Esophagus mucosa (tissue), 1 donor: ENCODE data around the gene NRSN2. TPM values are rescaled to one million over a fixed set of nuclear protein-coding genes. Genes with fewer than 3 reads are reported as not detected.
"Not testable (repeated sequence)": the region's sequence is repeated elsewhere in the genome, so short reads cannot be mapped to it uniquely, and the experiment has no call there.

ENCODE experiments used
- ATAC-seq: fragments of 200-7000 bp; cut with Tn5 transposase; one replicate; pipeline ENCODE4 v1.9.1; 2020
- total RNA-seq: library from RNA; stranded (reverse); gene quantifications from one replicate; pipeline ENCODE4 v1.2.4, GENCODE V29; 2023
- donor health status: DM: yes; HTN: yes; CAD: no.

NRSN2 gene
- total RNA-seq, 1 donor from 2014 or later = 7.1 TPM

- no peak for ATAC-seq
These were observed 28.5 kb downstream of the NRSN2 start for GRCh38 chr20:375265-375889.

GRCh38 chr20:376089-376488, 29.2 kb downstream of the NRSN2 start:
- no peak for ATAC-seq

- no peak for ATAC-seq
These were observed 29.8 kb downstream of the NRSN2 start for GRCh38 chr20:376750-377149.

DNA sequence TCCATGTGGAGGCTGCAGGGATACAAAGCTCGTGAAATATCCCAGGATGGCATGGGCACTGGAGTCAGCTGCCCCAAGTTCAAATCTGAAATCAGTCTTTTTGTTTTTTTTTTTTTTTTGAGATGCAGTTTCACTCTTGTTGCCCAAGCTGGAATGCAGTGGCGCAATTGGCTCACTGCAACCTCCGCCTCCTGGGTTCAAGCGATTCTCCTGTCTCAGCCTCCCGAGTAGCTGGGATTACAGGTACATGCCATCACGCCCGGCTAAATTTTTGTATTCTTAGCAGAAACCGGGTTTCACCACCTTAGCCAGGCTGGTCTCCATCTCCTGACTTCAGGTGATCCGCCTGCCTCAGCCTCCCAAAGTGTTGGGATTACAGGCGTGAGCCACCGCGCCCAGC, 30.7 kb downstream of the NRSN2 start:
- not testable (repeated sequence) for ATAC-seq

GRCh38 chr20:378961-379336, 32.0 kb downstream of the NRSN2 start:
- no peak for ATAC-seq

DNA sequence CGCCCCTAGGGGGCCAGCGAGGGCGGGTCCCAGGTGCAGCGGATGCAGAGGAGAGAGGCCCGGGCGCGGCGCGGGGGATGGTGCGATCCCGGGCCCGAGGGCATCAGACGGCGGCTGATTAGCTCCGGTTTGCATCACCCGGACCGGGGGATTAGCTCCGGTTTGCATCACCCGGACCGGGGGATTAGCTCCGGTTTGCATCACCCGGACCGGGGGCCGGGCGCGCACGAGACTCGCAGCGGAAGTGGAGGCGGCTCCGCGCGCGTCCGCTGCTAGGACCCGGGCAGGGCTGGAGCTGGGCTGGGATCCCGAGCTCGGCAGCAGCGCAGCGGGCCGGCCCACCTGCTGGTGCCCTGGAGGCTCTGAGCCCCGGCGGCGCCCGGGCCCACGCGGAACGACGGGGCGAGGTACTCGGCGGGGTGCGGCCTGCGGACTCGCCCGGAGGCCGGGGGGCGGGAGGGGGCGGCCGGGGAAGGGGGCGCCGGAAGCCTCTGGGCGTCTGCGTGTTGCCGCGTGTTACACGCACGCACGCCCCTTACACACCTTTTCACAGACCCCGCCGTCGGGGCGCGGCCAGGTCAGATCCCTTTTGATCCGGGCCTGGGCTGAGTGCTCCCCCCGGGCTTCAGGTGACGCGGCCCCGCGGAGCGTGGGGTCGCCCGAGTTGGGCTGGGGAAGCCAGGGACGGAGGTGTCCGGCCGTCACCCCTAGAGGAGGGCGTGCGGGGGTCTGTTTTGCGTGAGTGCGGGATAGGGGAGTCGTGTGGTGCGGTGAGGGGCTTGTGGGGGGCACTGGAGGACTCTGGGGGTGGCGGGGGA, 34.1 kb downstream of the NRSN2 start:
- ATAC-seq = peak; percentile 60

DNA sequence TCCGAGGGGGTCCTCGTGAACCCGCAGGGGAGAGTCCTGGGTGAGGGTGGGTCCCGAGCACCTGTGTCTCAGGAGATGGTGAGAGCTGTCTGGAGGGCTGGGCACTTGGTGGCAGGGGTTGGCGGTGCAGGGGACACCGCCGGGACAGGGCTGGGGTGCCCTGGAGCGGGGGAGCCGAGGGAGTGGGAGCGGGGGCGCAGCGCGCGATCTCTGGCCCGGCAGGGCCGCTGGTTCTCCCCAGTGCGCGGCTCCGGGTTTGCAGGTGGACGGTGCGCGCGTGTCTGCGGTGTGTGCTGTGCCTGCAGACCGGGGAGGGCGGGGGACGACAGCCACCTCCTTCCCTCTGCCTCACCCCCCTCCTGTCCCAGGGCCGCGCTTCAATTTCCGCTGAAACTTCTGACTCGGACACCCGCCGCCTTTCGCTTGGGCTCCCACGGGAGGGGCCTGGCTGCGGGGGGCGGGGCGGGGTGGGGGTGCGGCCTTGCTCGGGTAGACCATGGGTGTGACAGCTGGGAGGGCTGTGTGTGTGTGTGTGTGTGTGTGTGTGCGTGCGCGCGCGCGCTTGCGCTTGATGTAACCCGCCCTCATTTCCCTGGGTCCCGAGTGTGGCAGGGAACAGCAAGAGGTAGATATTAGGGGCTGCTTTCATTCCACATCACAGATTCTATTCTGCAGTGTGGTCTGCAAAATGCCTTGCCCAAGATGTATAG, 34.8 kb downstream of the NRSN2 start:
- ATAC-seq = peak; percentile 75

DNA sequence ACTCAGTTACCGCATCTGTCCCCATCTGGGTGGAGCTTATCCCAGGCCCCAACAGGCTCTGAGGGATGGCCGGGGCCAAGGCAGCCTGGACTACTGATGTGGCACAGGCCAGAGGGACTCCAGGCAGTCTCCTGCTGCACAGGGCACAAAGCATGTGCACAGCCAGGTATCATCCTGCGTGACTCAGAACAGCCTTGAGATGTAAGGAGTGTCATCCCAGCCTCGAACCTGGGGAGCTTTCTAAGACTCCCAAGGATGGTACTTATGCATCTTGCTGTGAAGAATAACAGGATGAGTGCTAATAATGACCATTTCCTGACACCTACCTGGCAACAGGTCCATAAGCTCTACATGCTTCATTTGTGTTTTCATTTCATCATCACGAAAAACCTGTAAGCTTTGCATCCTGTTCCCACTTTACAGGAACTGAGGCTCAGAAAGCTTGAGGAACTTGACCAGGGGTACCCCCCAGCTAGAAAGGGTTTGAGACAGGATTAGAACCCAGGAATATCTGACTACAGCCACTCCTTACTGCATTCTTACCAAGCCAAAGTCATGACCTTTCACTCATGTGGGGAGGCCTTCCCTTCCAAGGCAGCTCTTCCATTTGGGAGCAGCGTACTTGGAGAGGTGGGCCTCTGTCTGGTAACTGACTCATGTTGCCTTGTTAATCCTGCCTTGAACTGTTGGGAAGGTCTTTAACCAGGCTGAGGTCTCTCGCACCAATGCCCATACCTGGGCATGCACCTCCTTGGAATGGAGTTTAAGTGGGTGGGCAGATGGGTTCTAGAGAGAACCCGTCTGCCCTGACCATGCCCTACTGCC, 35.6 kb downstream of the NRSN2 start:
- peak; percentile 51 for ATAC-seq

- ATAC-seq = peak; percentile 16
These were observed 37.0 kb downstream of the NRSN2 start for GRCh38 chr20:383889-384288.

DNA sequence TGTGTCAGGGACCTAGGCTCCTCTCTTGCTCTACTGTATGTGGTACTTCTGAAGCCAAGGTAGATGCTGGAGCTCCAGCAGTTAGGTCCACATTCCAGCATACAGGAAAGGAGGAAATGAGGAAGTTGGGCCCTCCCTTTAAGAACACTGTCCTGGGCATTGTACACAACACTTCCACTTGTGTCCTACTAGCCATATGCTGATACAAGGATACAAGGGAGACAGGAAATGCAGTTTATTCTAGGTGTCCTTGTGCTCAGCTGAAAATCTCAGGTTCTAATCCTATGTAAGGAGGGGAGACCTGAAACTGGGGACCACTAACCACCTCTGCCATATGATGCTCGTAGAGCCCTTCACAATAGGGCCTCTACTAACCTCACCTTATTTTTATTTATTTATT, 37.8 kb downstream of the NRSN2 start:
- no peak for ATAC-seq

DNA sequence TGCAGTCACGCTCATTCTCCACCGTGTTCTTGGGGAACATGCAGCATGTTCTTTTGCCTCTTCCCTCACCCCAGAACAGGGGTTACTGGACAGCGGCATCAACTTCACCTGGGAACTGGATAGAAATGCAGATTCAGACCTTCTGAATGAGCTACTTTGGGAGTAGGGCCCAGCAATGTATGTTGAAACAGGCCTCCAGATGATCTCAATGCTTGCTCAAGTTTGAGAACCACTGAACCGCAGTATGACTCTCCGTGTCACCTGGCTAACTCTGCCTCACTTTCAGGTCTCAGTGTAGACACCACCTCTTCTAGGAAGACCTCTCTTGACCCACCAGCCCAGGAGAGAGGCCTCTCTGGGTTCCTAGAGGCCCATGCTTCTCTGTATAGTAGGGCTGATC, 38.5 kb downstream of the NRSN2 start:
- peak; percentile 1 for ATAC-seq

- not testable (repeated sequence) for ATAC-seq
These were observed 39.7 kb downstream of the NRSN2 start for GRCh38 chr20:386634-387033.

DNA sequence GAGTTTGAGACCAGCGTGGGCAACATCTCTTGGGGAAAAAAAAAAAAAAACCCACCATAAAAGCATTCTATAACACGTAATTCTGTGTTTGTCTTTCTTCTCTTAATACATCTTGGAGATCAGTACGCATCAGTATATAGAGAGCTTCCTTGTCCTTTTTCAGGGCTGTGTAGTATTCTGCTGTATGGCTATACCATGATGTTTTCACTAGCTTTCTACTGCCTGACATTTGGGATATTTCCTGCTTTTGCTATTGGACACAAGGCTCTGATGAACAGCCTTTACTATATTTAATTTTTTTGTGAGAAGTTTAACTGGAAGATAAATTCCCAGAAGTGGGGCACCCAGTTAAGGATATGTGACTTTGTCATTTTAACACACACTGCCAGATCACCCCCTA, 40.6 kb downstream of the NRSN2 start:
- no peak for ATAC-seq

- no peak for ATAC-seq
These were observed 41.4 kb downstream of the NRSN2 start for GRCh38 chr20:388034-388994.

- no peak for ATAC-seq
These were observed 42.3 kb downstream of the NRSN2 start for GRCh38 chr20:389220-389619.

DNA sequence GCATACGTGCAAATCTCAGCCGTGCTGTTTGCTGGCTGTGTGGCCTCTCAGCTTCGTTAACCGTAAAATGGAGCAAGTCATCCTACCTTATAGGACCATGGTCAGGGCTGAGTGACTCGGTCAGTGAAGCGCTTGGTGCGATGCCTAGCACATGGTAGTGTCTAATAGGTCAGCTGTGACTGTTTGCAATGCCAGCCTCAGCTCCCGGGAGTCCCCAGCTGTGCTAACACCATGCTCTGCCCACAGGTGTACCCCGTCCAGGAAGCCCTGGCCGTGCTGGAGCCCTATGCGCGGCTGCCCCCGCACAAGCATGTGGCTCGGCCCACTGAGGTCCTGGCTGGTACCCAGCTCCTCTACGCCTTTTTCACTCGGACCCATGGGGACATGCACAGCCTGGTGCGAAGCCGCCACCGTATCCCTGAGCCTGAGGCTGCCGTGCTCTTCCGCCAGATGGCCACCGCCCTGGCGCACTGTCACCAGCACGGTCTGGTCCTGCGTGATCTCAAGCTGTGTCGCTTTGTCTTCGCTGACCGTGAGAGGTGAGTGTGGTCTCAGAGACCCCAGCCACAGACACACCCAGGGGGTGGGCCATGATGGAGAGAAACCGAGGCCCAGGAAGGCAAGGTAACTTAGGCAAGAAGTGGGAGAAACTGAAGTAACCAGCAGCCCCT, 44.3 kb downstream of the NRSN2 start:
- peak; percentile 17 for ATAC-seq

- ATAC-seq = not testable (repeated sequence)
These were observed 46.4 kb downstream of the NRSN2 start for GRCh38 chr20:393296-393695.

DNA sequence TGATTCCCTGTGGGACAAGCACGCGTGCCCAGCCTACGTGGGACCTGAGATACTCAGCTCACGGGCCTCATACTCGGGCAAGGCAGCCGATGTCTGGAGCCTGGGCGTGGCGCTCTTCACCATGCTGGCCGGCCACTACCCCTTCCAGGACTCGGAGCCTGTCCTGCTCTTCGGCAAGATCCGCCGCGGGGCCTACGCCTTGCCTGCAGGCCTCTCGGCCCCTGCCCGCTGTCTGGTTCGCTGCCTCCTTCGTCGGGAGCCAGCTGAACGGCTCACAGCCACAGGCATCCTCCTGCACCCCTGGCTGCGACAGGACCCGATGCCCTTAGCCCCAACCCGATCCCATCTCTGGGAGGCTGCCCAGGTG, 49.3 kb downstream of the NRSN2 start:
- ATAC-seq = no peak

DNA sequence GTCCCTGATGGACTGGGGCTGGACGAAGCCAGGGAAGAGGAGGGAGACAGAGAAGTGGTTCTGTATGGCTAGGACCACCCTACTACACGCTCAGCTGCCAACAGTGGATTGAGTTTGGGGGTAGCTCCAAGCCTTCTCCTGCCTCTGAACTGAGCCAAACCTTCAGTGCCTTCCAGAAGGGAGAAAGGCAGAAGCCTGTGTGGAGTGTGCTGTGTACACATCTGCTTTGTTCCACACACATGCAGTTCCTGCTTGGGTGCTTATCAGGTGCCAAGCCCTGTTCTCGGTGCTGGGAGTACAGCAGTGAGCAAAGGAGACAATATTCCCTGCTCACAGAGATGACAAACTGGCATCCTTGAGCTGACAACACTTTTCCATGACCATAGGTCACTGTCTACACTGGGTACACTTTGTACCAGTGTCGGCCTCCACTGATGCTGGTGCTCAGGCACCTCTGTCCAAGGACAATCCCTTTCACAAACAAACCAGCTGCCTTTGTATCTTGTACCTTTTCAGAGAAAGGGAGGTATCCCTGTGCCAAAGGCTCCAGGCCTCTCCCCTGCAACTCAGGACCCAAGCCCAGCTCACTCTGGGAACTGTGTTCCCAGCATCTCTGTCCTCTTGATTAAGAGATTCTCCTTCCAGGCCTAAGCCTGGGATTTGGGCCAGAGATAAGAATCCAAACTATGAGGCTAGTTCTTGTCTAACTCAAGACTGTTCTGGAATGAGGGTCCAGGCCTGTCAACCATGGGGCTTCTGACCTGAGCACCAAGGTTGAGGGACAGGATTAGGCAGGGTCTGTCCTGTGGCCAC, 49.9 kb downstream of the NRSN2 start:
- no peak for ATAC-seq
